ENCODE measurements around the gene PTPN7. TPM values are rescaled to one million over a fixed set of nuclear protein-coding genes. Genes with fewer than 3 reads are reported as not detected.

PTPN7 gene
- total RNA-seq, 2 donors from 2014 or later, result 4.3 to 6.1 TPM

- no peaks in the 10 kb centered on the region for H3K27me3 ChIP-seq (replicated peaks; ENCODE audit: insufficient read depth)
- no peak overlapping the region for H3K4me3 ChIP-seq
- DNase-seq (ENCODE audit: low spot score), result no peak
- TF ChIP-seq CTCF (IDR thresholded peaks at IDR 0.05), result peak; percentile 21
- no peak for ATAC-seq (ENCODE audit: insufficient number of reproducible peaks, low FRiP score, low read depth)
- no peak overlapping the region for H3K27ac ChIP-seq
- H3K36me3 ChIP-seq, result no peaks in the 10 kb centered on the region
- no peaks in the 10 kb centered on the region for H3K9me3 ChIP-seq
- H3K4me1 ChIP-seq (ENCODE audit: control insufficient read depth in 1 of 2, low read depth in 2 of 2), result peaks cover 3 to 7% of the 10 kb centered on the region in 2 donors
Measured at GRCh38 chr1:202154766-202155477, 5.5 kb downstream of the PTPN7 start.

GRCh38 chr1:202154148-202154765, 6.1 kb downstream of the PTPN7 start:
- Histone ChIP-seq H3K27ac (no peak overlapping the region), H3K36me3 (no peaks in the 10 kb centered on the region), H3K27me3 (replicated peaks; ENCODE audit: insufficient read depth) (no peaks in the 10 kb centered on the region), H3K9me3 (no peaks in the 10 kb centered on the region), H3K4me3 (no peak overlapping the region), H3K4me1 (ENCODE audit: control insufficient read depth in 1 of 2, low read depth in 2 of 2) (peaks cover 3 to 7% of the 10 kb centered on the region in 2 donors)
- no peak for DNase-seq (ENCODE audit: low spot score)
- TF ChIP-seq CTCF (IDR thresholded peaks at IDR 0.05), result no peak
- no peak for ATAC-seq (ENCODE audit: insufficient number of reproducible peaks, low FRiP score, low read depth)

GRCh38 chr1:202153284-202153683, 7.1 kb downstream of the PTPN7 start:
- TF ChIP-seq CTCF (IDR thresholded peaks at IDR 0.05), result no peak
- DNase-seq (ENCODE audit: low spot score), result no peak
- Histone ChIP-seq H3K27ac (no peak overlapping the region), H3K4me1 (ENCODE audit: control insufficient read depth in 1 of 2, low read depth in 2 of 2) (peaks cover 3 to 7% of the 10 kb centered on the region in 2 donors), H3K36me3 (no peaks in the 10 kb centered on the region), H3K9me3 (no peaks in the 10 kb centered on the region), H3K4me3 (no peak overlapping the region), H3K27me3 (replicated peaks; ENCODE audit: insufficient read depth) (no peaks in the 10 kb centered on the region)
- no peak for ATAC-seq (ENCODE audit: insufficient number of reproducible peaks, low FRiP score, low read depth)

GRCh38 chr1:202152399-202152798, 8.0 kb downstream of the PTPN7 start:
- DNase-seq (ENCODE audit: low spot score), result no peak
- no peaks in the 10 kb centered on the region for H3K27me3 ChIP-seq (replicated peaks; ENCODE audit: insufficient read depth)
- H3K4me1 ChIP-seq (ENCODE audit: control insufficient read depth in 1 of 2, low read depth in 2 of 2), result peaks cover 3 to 7% of the 10 kb centered on the region in 2 donors
- no peak overlapping the region for H3K4me3 ChIP-seq
- no peak for ATAC-seq (ENCODE audit: insufficient number of reproducible peaks, low FRiP score, low read depth)
- no peaks in the 10 kb centered on the region for H3K9me3 ChIP-seq
- H3K36me3 ChIP-seq, result no peaks in the 10 kb centered on the region
- TF ChIP-seq CTCF (IDR thresholded peaks at IDR 0.05), result no peak
- H3K27ac ChIP-seq, result no peak overlapping the region

- Histone ChIP-seq H3K4me1 (ENCODE audit: control insufficient read depth in 1 of 2, low read depth in 2 of 2) (peaks cover 3 to 7% of the 10 kb centered on the region in 2 donors), H3K27ac (no peak overlapping the region), H3K27me3 (replicated peaks; ENCODE audit: insufficient read depth) (no peaks in the 10 kb centered on the region), H3K9me3 (no peaks in the 10 kb centered on the region), H3K4me3 (no peak overlapping the region), H3K36me3 (no peaks in the 10 kb centered on the region)
- DNase-seq (ENCODE audit: low spot score) (no peak), ATAC-seq (ENCODE audit: insufficient number of reproducible peaks, low FRiP score, low read depth) (no peak)
- no peak for TF ChIP-seq CTCF (IDR thresholded peaks at IDR 0.05)
Measured at GRCh38 chr1:202151045-202151444, 9.4 kb downstream of the PTPN7 start.
